ENCODE data around the gene ZFP37. TPM values are rescaled to one million over a fixed set of nuclear protein-coding genes. Genes with fewer than 3 reads are reported as not detected.
"Not testable (repeated sequence)": the region's sequence is repeated elsewhere in the genome, so short reads cannot be mapped to it uniquely, and the experiment has no call there.

Gene ZFP37
- total RNA-seq (2014; rRNA removed; shearing (Covaris generic)): 3.4 and 4.9 TPM in 2 replicates

DNA sequence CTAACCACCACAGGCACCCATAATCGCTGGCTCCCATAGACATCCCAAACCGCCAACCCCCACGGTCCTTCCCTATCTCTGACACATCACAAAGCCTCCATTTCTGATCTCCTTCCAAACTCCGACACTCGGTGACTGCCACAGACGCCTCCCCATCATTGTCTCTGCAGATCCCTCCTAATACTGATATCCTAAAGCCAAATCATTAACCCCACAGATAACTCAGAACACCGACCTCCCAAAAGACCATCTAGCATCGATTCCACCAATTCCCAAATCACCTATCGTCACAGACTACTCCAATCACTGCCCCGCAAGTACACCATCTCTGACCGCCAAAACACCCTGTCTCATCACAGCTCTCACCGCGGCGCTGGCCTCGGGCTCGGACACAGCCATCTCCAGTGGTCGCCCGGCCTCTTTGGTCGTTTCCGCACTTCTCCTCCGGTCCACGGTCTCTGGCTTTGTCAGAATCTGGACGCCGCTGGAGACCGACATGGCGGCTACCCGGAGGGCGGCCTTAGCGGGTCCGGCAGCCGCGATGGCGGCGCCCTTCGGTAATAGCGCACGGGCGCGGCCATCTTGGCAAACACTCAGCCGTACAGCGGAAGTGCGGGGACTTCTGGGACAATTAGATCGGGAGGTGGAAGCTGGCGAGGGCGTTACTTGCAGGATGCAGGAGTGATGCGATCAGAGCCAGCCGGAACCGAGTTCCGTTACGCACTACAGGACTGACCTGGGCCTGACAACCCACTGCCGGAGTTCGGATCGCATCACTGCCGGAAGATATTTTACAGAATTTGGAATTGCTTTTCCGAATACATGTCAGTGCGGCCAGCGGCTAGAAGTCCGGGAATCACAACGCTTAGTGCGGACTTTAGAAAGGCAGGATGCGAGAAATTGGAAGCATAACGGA lies at the start of gene ZFP37:
TSS of gene ZFP37 (minus strand) at position 534 of the 916 bp plus-strand sequence. CDS start at position 498, 36 bp downstream.
- peak; percentile 93 for DNase-seq (ENCODE audit: low spot score)

DNA sequence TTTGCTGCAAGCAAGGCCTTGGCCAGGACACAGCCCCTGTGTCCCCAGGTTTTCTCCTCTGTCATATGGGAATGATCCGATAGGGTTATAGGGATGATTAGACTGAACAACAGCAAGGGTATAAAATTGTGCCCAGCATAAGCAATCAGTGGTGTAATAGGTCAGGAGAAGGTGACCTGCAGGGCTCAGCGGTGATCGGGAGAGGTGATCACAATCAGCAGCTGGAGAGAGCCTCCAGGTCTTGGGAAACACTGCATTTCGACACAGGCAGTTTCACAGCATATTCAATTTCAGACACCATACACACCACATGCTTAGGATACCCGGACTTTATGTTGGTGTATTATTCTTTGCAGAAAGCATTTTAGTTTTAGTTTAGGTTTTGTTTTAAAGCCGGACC lies 48.8 kb upstream of the ZFP37 start:
- DNase-seq (ENCODE audit: low spot score): not testable (repeated sequence)

DNA sequence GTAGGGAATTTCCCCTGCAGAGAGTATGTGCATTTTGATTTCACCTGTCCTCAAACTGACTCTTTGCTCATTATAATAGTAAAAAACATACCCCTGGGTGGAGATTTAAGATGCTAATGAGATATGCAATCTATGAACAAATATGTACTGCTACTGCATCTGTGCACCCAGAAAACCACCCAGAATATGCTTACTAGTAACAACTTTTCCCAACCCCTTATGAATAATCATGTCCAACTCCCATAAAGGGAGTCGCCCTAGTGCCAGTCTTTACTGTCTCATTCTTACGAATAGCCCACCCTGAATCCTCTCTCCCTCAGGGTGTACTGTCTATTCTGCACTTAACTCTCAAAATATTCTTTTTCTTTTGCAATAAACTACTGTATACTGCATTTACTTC lies 39.0 kb upstream of the ZFP37 start:
- DNase-seq (ENCODE audit: low spot score): no peak

DNA sequence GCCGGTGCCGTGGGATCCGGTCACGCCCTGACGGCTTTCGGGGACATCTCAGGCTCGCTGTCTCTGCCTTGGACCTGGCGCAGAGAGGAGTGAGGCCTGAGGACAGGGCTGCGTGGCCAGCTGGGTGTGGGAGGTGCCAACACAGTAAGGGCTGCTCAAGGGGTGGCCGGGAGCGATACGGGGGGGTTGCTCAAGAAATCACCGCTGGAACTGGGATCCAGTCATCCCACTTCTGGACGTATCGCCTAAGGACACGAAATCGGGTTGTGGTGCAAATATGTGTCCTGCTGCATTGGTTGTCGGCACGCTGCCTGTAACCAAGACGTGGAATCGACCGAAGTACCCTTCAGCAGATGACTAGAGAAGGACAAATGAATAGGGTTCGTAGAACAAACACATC lies 33.4 kb upstream of the ZFP37 start:
- DNase-seq (ENCODE audit: low spot score): not testable (repeated sequence)

DNA sequence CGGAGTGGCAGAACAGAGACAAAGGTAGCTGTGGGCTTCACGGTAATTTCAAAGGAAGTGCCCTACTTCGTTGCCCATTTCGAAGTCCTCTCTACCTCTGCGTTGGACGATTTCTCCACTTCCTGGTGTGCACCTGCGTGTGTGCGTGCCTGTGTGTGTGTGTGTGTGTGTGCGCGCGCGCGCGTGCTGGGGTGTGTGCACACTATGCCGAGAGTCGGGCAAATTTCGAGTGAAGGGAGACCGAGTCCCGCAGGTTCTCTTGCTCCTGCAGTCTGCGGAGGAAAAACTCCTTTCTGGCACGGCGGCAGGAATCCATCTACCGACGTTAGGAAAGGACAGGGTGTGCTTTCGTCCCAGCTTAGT lies 32.6 kb upstream of the ZFP37 start:
- DNase-seq (ENCODE audit: low spot score): not testable (repeated sequence)

DNA sequence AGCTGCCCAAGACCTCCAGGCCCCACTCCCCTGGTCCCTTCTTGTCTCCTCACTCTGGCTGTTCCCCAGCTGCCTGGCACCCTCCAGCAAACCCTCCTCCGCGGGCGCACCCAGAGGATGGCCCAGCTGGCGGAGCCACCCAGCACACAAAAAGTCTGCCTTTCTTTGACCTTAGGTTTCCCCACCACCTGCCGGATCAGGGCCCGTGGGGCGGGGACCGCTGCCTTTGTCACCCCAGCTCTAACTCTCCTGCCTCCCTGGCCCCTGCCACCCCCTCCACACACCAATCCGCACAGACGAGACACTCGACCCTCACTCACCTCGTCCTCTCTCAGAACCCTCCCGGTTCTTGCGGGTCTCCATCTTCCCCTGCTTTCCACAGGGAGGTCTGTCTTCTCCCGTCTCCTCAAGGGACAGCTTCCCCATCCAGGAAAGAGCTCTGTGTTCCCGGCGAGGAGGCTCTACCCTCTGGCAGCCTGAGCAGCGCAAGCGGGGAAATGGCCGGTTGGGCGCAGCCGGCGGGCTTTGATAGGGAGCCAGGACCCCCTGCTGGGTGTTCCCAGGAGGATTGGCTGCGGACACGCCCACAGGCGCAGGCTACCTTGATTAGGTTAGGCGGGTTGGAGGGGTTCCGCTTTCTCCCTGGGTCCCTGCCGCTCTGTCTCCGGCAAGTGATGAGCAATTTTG lies 32.1 kb upstream of the ZFP37 start:
- not testable (repeated sequence) for DNase-seq (ENCODE audit: low spot score)

DNA sequence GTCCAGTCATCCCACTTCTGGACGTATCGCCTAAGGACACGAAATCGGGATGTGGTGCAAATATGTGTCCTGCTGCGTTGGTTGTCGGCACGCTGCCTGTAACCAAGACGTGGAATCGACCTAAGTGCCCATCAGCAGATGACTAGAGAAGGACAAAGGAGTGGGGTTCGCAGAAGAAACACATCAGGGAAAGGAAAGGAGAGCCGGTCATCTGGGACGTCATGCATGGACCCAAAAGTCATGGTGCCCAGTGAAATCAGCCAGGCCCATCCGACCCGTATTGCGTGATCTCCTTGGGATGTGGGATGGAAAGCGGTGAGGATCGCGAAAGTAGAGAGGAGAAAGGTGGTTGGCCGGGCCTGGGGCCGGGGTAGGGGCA lies 6.4 kb upstream of the ZFP37 start:
- not testable (repeated sequence) for DNase-seq (ENCODE audit: low spot score)

DNA sequence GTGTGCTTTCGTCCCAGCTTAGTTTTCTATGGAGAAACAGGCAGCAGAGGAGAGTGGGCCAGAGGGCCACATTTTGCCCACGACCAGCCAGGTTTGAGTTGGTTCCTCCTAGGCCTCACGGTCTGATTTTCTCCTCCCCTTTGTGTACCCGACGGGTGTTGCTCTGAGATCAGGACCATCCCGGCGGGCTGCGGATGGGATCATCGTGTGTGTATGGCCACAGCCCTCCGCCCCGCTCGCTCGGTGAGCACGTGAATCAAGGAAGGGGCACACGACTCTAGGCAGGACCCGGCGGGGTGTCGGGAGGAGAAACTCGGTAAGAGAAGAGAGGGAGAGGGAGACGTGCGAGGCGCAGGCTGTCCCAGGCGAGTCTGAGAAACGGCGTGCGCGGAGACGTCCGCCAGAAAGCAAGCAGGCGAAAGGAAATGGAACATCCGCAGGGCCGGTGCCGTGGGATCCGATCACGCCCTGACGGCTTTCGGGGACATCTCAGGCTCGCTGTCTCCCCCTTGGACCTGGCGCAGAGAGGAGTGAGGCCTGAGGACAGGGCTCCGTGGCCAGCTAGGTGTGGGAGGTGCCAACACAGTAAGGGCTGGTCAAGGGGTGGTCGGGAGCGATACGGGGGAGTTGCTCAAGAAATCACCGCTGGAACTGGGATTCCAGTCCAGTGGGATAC lies 5.9 kb upstream of the ZFP37 start:
- DNase-seq (ENCODE audit: low spot score): not testable (repeated sequence)

DNA sequence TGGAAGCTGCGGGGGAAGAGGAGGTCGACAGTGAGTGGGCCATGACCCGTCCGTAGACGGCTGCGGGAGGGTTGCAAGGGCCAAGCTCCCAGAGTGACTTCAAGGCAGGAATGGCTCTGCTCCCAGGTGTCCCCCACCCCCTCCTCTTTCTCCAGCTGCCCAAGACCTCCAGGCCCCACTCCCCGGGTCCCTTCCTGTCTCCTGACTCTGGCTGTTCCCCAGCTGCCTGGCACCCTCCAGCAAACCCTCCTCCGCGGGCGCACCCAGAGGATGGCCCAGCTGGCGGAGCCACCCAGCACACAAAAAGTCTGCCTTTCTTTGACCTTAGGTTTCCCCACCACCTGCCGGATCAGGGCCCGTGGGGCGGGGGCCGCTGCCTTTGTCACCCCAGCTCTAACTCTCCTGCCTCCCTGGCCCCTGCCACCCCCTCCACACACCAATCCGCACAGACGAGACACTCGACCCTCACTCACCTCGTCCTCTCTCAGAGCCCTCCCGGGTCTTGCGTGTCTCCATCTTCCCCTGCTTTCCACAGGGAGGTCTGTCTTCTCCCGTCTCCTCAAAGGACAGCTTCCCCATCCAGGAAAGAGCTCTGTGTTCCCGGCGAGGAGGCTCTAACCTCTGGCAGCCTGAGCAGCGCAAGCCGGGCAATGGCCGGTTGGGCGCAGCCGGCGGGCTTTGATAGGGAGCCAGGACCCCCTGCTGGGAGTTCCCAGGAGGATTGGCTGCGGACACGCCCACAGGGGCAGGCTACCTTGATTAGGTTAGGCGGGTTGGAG lies 4.7 kb upstream of the ZFP37 start:
- DNase-seq (ENCODE audit: low spot score): not testable (repeated sequence)

DNA sequence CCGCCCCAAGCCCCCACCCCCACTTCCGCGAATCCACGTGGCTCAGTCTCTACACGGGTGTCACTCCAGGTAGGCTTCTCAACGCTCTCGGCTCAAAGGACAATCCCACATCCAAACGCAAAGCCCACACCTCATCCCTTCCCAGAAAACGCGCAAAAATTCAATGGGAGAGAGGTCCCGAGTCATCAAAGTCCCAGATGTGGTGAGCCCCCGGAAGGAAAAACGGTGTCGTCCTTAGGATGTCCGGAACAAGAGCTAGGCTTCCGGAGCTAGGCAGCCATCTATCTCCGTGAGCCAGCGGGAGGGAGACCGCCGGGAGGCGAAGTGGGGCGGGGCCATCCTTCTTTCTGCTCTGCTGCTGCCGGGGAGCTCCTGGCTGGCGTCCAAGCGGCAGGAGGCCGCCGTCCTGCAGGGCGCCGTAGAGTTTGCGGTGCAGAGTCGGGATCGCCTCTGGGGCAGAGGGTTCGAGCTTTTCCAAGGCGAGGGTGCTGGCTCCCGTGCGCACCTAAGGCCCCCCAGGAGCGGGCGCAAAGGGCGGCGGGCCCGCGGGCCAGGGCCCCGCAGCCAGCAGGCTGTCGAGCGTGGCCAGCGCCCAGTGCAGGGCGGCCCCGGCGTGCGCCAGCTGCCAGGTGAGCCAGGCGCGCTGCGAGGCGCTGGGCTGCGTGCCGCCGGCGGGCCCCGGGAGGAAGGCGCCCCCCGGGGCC lies 3.2 kb upstream of the ZFP37 start:
- DNase-seq (ENCODE audit: low spot score): not testable (repeated sequence)

DNA sequence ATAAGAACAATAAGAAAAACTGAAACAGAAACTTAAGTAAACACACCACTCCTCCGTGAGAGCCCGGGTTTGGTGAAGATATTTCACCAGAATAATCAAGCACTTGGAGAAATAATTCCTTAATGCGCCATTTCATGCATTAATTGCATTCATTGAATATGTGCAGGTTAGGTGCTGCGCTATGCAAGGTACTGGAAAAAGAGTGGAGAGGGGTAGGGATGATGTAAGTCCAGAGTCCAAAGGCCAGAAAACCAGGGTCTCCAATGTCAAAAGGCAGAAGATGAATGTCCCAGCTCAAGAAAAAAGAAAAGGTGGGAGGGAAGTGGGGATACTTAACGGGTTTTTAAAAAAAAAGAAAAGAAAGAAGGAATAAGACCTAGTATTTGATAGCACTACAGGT lies 669 bp upstream of the ZFP37 start:
- no peak for DNase-seq (ENCODE audit: low spot score)

DNA sequence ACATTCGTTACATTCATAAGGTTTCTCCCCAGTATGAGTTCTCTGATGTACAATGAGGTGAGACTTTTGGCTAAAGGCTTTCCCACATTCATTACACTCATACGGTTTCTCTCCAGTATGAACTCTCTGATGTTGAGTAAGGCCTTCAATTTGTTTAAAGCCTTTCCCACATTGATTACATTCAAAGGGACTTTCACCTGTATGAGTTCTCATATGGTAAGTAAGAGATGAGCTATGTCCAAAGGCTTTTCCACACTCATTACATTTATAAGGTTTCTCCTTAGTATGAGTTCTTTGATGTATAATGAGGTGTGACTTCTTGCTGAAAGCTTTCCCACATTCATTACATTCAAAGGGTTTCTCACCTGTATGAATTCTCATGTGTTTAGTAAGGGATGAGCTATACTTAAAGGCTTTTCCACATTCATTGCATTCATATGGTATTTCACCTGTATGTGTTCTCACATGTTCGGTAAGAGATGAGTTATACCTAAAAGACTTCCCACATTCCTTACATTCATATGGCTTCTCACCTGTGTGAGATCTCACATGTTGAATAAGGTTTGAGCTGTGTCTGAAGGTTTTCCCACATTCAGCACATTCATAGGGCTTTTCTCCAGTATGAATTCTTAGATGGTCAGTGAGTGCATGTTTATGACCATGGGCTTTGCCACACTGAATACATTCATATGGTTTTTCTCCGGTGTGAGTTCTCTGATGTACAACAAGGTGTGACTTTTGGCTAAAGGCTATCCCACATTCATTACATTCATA lies 13.5 kb downstream of the ZFP37 start:
- DNase-seq (ENCODE audit: low spot score): no peak

DNA sequence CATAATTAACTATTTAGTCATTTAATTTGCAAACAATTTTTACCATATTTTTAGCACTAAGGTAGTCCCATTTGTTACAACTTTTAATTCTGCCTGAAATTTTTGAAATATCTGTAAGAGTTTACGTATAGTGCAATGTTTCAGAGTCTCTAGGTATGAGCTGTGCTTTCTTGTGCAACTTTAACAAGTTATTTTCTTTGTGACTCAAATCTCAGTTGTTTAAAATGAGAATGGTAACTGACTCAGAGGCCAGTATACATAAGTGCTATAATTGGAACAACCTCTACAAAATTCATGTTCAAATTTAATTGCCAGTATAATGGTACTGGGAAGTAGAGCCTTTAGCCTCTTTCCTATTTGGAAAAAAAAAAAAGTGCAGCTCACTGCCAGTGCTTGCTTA lies 30.3 kb downstream of the ZFP37 start:
- no peak for DNase-seq (ENCODE audit: low spot score)

DNA sequence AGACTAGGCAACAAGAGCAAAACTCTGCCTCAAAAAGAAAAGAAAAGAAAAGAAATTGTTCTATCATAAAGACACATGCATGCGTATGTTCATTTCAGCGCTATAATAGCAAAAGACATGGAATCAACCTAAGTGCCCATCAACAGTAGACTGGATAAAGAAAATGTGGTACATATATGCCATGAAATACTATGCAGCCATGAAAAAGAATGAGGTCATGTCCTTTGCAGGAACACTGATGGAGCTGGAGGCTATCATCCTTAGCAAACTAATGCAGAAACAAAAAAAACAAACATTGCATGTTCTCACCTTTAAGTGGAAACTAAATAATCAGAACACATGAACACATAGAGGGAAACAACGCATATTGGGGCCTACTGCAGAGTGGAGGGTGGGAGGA lies 38.3 kb downstream of the ZFP37 start:
- DNase-seq (ENCODE audit: low spot score): no peak

DNA sequence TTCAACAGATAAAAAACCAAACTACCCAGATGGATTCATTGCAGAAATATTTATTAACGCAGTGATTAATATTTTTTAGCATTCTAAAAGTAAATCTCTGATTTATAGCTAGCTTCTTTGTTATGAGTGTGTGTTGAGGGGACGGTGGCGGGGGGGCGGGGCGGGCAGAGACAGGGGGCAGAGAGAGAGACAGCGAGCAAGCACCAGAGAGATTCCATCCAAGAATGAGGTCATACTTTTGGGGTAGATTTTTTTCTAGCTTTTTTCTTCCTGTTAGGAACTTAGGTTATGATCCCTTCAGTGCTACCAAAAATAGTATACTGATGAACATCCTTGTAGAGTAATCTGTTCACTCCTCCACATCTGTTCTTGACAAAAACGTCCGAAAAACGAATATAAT lies 44.0 kb downstream of the ZFP37 start:
- DNase-seq (ENCODE audit: low spot score): no peak

DNA sequence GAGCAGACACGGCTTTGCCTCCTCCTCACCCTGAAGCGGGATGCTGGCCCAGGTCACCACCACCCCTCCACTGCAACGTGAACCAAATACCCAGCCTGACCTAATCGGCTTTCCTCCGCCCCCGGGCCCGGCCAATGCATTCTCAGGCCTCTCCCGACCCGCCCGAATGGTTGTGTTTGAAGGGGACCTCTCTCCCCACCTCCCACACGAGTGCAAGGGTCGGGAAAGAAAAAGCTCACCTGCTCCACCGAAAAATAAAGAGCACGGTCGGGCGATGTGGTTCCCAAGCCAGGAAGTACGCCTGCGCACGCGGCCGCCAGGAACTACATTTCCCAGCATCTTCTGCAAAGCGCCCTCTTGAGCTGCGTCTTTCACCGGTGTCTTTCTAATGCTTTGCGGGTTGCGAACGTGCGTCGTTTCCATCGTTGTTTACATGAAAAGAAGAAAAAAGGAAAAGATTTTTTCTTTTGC lies 44.6 kb downstream of the ZFP37 start, which contains the start of gene ZNF883:
TSS of gene ZNF883 (minus strand) at position 282 of the 471 bp plus-strand sequence.
- no peak for DNase-seq (ENCODE audit: low spot score)

DNA sequence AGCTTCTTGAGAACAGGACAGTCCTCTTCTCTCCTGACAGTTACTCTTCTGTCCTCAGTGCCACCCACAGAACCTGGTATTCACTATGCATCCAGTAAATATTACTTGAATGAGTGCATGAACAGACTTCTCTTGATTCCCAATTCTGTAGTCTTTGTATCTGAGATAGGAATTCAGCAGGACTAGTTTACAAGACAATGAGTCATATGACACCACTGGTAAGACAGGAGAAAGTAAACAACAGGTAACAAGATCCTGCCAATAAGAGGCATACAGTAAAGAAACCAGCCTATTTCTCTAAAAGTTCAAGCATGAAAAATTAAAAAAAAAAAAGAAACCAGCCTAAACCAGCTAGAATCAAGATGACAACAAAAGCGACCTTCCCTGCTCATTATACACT lies 50.7 kb downstream of the ZFP37 start:
- no peak for DNase-seq (ENCODE audit: low spot score)

DNA sequence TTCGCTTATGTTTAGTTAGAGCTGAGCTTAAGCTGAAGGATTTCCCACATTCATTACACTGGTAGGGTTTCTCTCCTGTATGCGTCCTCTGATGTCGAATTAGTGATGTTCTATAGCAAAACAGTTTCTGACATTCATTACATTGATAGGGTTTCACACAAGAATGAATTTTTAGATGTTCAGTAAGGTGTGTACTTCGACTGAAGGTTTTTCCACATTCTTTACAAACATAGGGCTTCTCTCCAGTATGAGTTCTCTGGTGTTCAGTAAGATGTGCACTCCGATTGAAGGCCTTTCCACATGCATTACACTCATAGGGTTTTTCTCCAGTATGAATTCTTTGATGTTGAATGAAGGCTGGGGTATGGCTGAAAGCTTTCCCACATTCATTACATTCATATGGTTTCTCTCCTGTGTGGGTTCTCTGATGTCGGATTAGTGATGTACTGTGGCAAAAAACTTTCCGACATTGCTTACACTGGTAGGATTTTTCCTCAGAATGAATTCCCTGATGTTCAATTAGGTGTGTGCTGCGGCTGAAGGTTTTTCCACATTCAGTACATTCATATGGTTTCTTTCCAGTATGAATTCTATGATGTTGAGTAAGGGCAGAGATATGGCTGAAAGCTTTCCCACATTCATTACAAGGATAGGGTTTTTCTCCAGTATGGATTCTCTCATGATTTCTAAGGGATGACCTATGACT lies 59.1 kb downstream of the ZFP37 start:
- DNase-seq (ENCODE audit: low spot score): no peak
